HepG2 (cell line): Measurements from ENCODE around the gene MTA1. TPM values are rescaled to one million over a fixed set of nuclear protein-coding genes. Genes with fewer than 3 reads are reported as not detected.

Experiments
- ATAC-seq: fragments of 200-7000 bp; cut with Tn5 transposase; 3 replicates; pipeline ENCODE4 v1.9.1; 2020; ENCODE audit warnings: mild to moderate bottlenecking, moderate library complexity
- BruUV-seq: library from RNA; stranded (reverse); fragments of 400-500 nt; replicated peaks from 2 replicates; lab custom pipeline; 2021; lab: Mats Ljungman, UMichigan
- CTCF ChIA-PET: fragments of 300-600 bp; formaldehyde crosslinking; extraction: SDS; loops from one replicate; lab custom pipeline; 2021; ENCODE audit warnings: low total read pairs, inconsistent platforms, low intra/inter-chr PET ratio; lab: Yijun Ruan, JAX
- POLR2A ChIA-PET: fragments of 350-600 bp; sonication (Branson Sonifier 250); formaldehyde crosslinking; loops from one replicate; lab custom pipeline; 2020; ENCODE audit warnings: antibody characterized with exemption, inconsistent platforms; lab: Yijun Ruan, JAX
- DNase-seq: peaks from one replicate; pipeline ENCODE4 v3.0.0-alpha.2; 2015; ENCODE audit warnings: low spot score
- FAIRE-seq: peaks from 3 replicates; lab custom pipeline; 2011; peaks lifted over from hg19 to GRCh38; lab: Jason Lieb, UNC
- H2AFZ ChIP-seq: one replicate; pipeline ENCODE4 v1.6.1; 2011; ENCODE audit warnings: low read length, inconsistent platforms
- H3K27ac ChIP-seq: fragments of 300-600 bp; 3 replicates; pipeline ENCODE4 v1.8.0; 2011; ENCODE audit warnings: mixed run types, mild to moderate bottlenecking, mixed read lengths, low read length, inconsistent platforms; ENCODE audit not compliant: insufficient read depth; ENCODE audit errors: extremely low read length
- H3K27me3 ChIP-seq, 2 experiments: fragments of 200-600 bp in 1 of 2; 2 replicates in 1 of 2; 3 replicates in 1 of 2; pipeline versions ENCODE4 v1.6.0 to v1.8.0; 2011; ENCODE audit warnings: low read length in 2 of 2, mild to moderate bottlenecking in 2 of 2, moderate library complexity in 2 of 2, inconsistent platforms in 1 of 2; ENCODE audit not compliant: insufficient read depth in 2 of 2, control insufficient read depth in 1 of 2
- H3K36me3 ChIP-seq, 2 experiments: fragments of 200-600 bp in 1 of 2; replicated peaks in 1 of 2; 2 replicates in 1 of 2; 3 replicates in 1 of 2; pipeline versions ENCODE4 v1.5.1 to v1.8.0; 2011; ENCODE audit warnings: low read length in 2 of 2, inconsistent platforms in 1 of 2; ENCODE audit not compliant: insufficient read depth in 2 of 2, control insufficient read depth in 1 of 2
- H3K4me1 ChIP-seq: 2 replicates; pipeline ENCODE4 v1.5.1; 2012; ENCODE audit warnings: low read length, inconsistent platforms; ENCODE audit not compliant: insufficient read depth
- H3K4me2 ChIP-seq: 2 replicates; pipeline ENCODE4 v1.6.0; 2011; ENCODE audit warnings: low read depth, low read length, inconsistent platforms
- H3K4me3 ChIP-seq, 3 experiments: fragments of 200-600 bp in 1 of 3; sonication (generic), shearing (Covaris generic) in 1 of 3; replicated peaks in 1 of 3; 2 replicates each; pipeline ENCODE4 v1.5.1; 2011 to 2016; ENCODE audit warnings: low read length in 3 of 3, inconsistent platforms in 2 of 3, low read depth in 2 of 3, mild to moderate bottlenecking in 2 of 3, control low read depth in 1 of 3, mixed read lengths in 1 of 3; ENCODE audit not compliant: insufficient read depth in 1 of 3
- H3K79me2 ChIP-seq: one replicate; pipeline ENCODE4 v1.6.1; 2011; ENCODE audit warnings: low read length, inconsistent platforms; ENCODE audit not compliant: insufficient read depth
- H3K9ac ChIP-seq: 2 replicates; pipeline ENCODE4 v1.6.0; 2011; ENCODE audit warnings: mild to moderate bottlenecking, low read depth, low read length, inconsistent platforms; ENCODE audit not compliant: insufficient read depth
- H3K9me3 ChIP-seq: 2 replicates; pipeline ENCODE4 v1.5.1; 2012; ENCODE audit warnings: mild to moderate bottlenecking, low read length
- H4K20me1 ChIP-seq: 2 replicates; pipeline ENCODE4 v1.6.0; 2011; ENCODE audit warnings: inconsistent platforms, mild to moderate bottlenecking, low read length, moderate library complexity; ENCODE audit not compliant: insufficient read depth
- GATAD1 ChIP-seq: IDR thresholded peaks from 2 replicates; pipeline ENCODE4 v1.6.1; 2016; ENCODE audit warnings: missing genetic modification reagents, missing compliant biosample characterization
- GTF2F1 ChIP-seq: fragments of 150-350 bp; IDR thresholded peaks from 2 replicates; pipeline ENCODE4 v1.6.1; 2014; ENCODE audit warnings: low read length
- JUNB ChIP-seq: sonication (generic); formaldehyde crosslinking; IDR thresholded peaks from 2 replicates; pipeline ENCODE4 v1.8.0; 2022; ENCODE audit warnings: missing genetic modification reagents, mild to moderate bottlenecking, borderline replicate concordance
- NAIF1 ChIP-seq: sonication (generic); formaldehyde crosslinking; IDR thresholded peaks from 2 replicates; pipeline ENCODE4 v1.5.0; 2020; ENCODE audit warnings: mild to moderate bottlenecking, missing genetic modification reagents, borderline replicate concordance
- SMYD3 ChIP-seq: sonication (generic); formaldehyde crosslinking; IDR thresholded peaks from 2 replicates; pipeline ENCODE4 v1.8.1; 2023; ENCODE audit warnings: mild to moderate bottlenecking, missing genetic modification reagents
- SP1 ChIP-seq, 2 experiments: fragments of 450-650 bp in 1 of 2; sonication (generic) in 1 of 2; formaldehyde crosslinking in 1 of 2; IDR thresholded peaks; 2 replicates each; pipeline versions ENCODE4 v1.4.0 to v1.6.1; 2016 to 2020; ENCODE audit warnings: missing genetic modification reagents in 1 of 2
- ZFP41 ChIP-seq: sonication (generic); formaldehyde crosslinking; IDR thresholded peaks from 2 replicates; pipeline ENCODE4 v1.4.0; 2020; ENCODE audit warnings: mild to moderate bottlenecking, missing genetic modification reagents, borderline replicate concordance
- WGBS: methylation state at CpG from one replicate; pipeline ENCODE4 v1.1.6; 2017; ENCODE audit warnings: low lambda C conversion rate; 5-methylcytosine and 5-hydroxymethylcytosine counted together
- in situ Hi-C: cut with HindIII; loops from 2 replicates; pipeline ENCODE4 v1.10.0; 2017; ENCODE audit warnings: low pct_unique_long_range_greater_than_20kb; ENCODE audit not compliant: extremely low pct_ligation_motif_present
- intact Hi-C: fragments of 100-400 bp; cut with micrococcal nuclease; formaldehyde crosslinking; loops from one replicate; pipeline ENCODE4 v1.10.0; 2022; ENCODE audit not compliant: unreplicated experiment
- polyA plus RNA-seq, 8 experiments: library from polyadenylated mRNA; depleted of rRNA in 3 of 8; stranded (reverse) in 7 of 8; unstranded in 1 of 8; fragments of >200 nt; fragmentation: Illumina TruSeq in 4 of 8; extraction: Trizol in 4 of 8; gene quantifications; 2 replicates each; pipeline versions ENCODE4 v1.2.1 to v1.2.3, GENCODE V29; 2011 to 2016; ENCODE audit warnings: low read depth in 4 of 8, missing spikeins in 1 of 8, mixed read lengths in 1 of 8; ENCODE audit not compliant: insufficient read depth in 1 of 8
- total RNA-seq, 5 experiments: library from RNA; depleted of rRNA; stranded (reverse); fragments of >200 nt; fragmentation: Illumina TruSeq; extraction: Trizol; gene quantifications; 2 replicates each; pipeline ENCODE4 v1.2.3, GENCODE V29; 2016; ENCODE audit warnings: low read depth in 1 of 5
- TF ChIP-seq, protein P1 (sequence below): sonication (generic); formaldehyde crosslinking; IDR thresholded peaks from 2 replicates; pipeline ENCODE4 v1.4.0; 2020; ENCODE audit warnings: missing genetic modification reagents

MTA1 gene
- total and polyA plus RNA-seq, 2 of the 13 experiments (the other 11 are each of a cell fraction or from before 2014, with no cell fraction given): 35.2 to 85.8 TPM

DNA sequence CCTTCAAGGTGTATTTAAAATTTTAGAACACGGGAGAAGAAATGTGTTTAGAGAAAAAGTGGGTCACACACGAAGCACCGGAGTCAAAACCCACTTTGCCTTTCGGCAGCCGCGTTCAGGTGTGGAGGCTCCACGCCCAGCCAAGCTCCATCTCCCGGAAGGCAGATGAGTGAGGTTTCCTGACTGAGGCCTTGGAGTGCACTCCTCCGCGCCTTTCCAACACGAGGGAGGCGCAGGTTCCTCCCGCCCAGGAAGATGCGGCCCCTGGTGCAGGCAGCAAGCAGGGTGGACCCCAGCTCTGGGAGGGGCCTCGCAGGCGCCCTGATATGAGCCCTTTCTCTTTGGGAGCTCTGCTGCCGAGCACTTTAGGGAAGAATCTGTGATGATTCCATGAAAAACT, 22.5 kb downstream of the MTA1 start:
- no peaks in the 10 kb centered on the region for H4K20me1 ChIP-seq
- H3K27me3 ChIP-seq: no peaks in the 10 kb centered on the region
- FAIRE-seq (no peak), DNase-seq (no peak)
- H3K9me3 ChIP-seq: no peaks in the 10 kb centered on the region
- no peak overlapping the region for H3K4me3 ChIP-seq
- no peak overlapping the region for H2AFZ ChIP-seq
- peaks cover 10% of the 10 kb centered on the region for H3K79me2 ChIP-seq
- no peak overlapping the region for H3K9ac ChIP-seq
- POLR2A ChIA-PET: no interaction called here
- intact Hi-C loops (no loop called here), in situ Hi-C loops (no loop called here)
- no peak overlapping the region for H3K27ac ChIP-seq
- BruUV-seq: TSS peak; percentile 38
- H3K4me2 ChIP-seq: no peak overlapping the region
- TF ChIP-seq SMYD3: no peak
- no peak for TF ChIP-seq ZFP41 (CRISPR knock-in tag)
- TF ChIP-seq, protein P1, sequence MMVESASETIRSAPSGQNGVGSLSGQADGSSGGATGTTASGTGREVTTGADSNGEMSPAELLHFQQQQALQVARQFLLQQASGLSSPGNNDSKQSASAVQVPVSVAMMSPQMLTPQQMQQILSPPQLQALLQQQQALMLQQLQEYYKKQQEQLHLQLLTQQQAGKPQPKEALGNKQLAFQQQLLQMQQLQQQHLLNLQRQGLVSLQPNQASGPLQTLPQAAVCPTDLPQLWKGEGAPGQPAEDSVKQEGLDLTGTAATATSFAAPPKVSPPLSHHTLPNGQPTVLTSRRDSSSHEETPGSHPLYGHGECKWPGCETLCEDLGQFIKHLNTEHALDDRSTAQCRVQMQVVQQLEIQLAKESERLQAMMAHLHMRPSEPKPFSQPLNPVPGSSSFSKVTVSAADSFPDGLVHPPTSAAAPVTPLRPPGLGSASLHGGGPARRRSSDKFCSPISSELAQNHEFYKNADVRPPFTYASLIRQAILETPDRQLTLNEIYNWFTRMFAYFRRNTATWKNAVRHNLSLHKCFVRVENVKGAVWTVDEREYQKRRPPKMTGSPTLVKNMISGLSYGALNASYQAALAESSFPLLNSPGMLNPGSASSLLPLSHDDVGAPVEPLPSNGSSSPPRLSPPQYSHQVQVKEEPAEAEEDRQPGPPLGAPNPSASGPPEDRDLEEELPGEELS (CRISPR knock-in tag): no peak
- no peak for TF ChIP-seq SP1 (IDR thresholded peaks at IDR 0.05)
- no peak for TF ChIP-seq SP1 (CRISPR knock-in tag; IDR thresholded peaks at IDR 0.05)
- TF ChIP-seq GTF2F1: no peak
- no peak for TF ChIP-seq GATAD1 (CRISPR knock-in tag)
- TF ChIP-seq NAIF1 (CRISPR knock-in tag): no peak
- no peak for TF ChIP-seq JUNB (CRISPR knock-in tag)
- TF ChIP-seq, all 625 proteins: peak for 0
- no peak for ATAC-seq
- Histone ChIP-seq H3K4me1 (peaks cover 13% of the 10 kb centered on the region), H3K36me3 (peaks cover 10 to 33% of the 10 kb centered on the region in 2 experiments)
- CTCF ChIA-PET: no interaction called here
- WGBS: 86% methylated on average over 10 of the region's 17 CpGs
